DMS153 treated with DMSO at 0.1 percent for 48 hours (cell line): ENCODE data around the gene MMADHC.

Experiments
- DNase-seq: peaks from one replicate; lab custom pipeline; 2025; ENCODE audit not compliant: unreplicated experiment; lab: John Stamatoyannopoulos, UW

MMADHC gene

DNA sequence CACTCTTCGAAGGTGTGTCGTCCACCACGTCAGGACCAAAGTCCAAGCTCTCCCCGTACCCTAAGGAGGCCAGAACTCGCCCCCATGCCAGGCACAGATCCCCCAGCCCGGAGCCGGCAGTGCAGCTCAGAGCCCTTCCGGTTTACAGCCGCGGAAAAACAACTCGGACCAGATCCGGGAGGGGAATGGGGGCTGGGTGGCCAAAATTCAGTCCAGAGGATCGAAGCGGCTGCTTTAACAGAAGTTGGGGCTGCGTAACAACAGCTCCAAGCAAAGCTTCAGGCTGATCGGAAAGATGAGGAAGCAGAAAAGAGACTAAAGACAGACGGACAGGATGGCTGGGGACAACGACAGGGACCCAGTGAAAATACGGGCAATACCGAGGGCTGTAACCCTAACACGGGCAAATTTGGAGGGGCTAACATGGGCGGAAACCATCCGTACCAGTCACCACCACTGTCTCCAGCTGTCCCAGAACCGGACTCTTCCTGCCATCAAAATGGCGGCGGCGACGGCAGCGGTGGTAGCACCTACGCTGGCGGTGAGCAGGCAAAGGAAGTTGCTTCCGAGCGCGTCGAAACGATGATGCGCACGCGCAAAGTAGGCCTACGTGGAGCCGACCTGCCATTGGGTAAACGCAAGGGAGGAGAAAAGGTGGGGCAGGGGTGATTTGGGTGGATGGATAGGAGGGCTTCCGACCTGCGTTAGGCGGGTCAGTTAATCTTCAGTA lies at the start of gene MMADHC:
Gene MMADHC (minus strand): TSS at position 556 of the 730 bp plus-strand sequence. CDS start 678 bp downstream, outside the sequence.
- DNase-seq = peak; percentile 91

DNA sequence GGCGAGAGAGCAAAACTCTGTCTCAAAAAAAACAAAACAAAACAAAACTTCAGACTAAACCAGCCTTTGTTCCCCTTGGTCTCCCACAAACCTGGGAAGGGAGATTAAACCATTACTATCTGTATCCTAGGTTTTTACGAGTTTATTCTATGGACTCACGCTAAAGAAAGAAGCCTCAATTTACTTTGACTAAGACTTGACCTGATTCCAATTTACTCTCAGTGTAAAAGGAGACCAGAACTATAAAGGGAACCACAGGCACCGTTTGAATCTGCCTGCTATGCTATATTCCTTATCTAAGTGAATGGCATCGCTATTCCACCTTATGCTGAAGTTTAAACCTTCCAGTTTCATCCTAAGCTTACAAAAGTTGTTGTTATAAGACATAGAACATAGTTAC lies 46.5 kb upstream of the MMADHC start:
- no peak for DNase-seq

DNA sequence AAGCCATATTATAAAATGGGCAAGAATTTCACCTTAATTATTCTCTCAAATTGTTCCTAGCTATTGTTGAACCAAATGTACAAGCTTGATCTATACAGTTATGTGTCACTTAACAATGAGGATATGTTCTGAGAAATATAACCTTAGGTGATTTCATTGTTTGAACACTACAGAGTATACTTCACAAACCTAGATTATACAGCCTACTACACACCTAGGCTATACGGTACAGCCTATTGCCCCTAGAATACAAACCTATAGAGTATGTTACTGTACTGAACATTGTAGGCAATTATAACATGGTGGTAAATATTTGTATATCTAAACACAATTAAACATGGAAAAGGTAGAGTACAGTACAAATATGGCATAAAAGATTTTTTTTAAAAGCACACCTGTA lies 42.9 kb upstream of the MMADHC start:
- no peak for DNase-seq

DNA sequence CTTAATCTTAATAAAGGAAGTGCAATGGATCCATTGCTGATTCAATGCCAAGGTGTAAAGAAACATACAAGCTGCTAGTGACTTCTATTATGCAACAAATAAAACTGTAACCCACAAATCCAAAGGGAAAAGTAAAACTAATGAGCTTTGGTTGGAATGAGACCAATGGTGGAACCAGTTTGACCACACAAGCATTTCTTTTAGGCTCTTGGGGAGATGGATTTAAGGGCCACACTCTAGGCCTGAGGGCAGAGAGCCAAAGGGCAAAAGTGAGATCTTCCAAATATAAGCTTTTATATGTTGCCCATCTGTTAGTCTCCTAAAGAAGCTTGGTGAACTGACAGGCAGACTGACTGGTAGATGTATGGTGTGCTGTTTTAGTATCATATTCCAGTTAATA lies 41.5 kb upstream of the MMADHC start:
- DNase-seq = no peak

DNA sequence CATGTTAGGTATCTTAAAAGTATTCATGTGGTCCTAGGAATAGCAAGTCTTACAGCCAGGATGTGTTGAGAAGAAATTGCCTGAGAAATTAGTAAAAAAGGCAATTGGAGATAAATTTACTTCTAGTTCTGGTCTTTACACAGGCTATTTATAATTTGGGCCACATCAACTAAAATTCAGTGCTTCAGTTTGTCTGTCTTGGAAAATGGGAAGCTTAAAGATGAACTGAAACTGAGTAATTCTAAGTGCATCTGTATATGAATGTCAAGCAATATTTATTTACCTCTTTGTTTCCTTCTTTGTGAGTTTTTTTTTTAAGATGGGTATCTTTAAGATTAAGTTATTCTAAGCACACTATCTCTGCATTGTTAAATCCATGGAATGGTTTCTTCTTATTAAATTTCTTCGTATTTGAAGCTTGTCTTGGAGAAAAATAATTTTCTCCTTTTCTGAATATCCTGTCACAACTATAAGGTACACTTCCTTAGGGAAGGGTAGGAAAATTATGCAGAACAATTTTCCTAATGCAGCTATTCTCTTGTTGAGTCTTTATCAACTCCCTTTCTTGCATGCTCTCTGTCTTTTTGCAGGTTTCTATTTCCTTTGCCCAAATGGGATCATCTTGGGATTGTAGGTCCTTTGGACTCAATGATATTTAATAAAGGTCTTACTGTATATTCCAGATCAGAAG lies 39.7 kb upstream of the MMADHC start:
- no peak for DNase-seq

DNA sequence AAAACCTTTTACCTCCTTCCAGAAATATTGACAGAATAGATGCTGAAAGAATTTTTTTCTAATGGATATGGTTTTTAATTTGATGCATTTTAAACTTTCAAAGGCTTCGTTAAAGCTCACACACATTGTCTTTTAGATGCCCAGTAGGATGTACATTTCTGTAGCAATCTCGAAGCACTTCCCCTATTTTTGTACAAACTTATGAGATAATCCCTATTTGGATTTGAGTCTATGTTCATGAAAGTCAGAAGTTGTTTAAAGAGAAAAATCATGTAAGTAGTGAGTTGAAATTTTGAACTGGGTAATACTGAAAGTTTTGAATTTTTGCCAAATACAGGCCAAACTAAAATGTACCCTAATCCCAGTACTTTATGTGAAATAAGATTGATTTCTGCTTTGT lies 38.1 kb upstream of the MMADHC start:
- DNase-seq = no peak

DNA sequence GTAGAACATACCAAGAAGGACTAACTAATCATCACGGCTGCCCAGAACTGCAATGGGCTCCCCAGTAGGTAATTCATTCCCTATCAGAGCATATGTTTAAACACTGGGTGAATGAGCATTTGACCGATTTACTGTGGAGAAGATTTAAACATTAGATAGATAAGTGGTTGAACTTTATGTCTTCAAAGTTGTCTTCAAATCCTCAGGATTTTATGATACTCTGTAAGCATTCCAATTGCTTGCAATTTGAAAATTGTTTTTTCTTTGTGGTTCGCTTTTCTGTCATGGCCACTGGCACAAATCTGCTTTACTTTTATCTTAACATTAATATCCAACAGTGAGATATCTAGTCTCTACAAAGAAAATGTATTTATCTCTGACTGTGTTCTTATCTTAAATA lies 37.7 kb upstream of the MMADHC start:
- no peak for DNase-seq

DNA sequence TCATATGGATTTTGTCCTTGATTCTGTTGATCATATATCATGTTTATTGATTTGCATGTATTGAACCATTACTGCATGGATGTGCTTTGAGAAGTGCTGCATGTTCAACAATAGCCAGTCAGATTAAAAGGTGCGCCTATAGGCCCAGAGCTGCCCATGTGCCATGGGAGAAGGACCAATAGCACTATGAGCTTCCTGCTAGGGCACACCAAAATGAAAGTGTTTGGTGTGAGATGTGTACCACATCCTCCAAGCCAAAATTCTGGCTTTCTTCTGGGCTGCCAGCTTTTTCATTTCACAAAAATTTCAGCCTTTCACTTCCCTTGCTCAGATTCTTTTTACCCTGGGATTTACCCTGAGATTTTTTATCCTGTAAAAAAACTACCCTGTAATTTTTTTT lies 34.8 kb upstream of the MMADHC start:
- DNase-seq = no peak

DNA sequence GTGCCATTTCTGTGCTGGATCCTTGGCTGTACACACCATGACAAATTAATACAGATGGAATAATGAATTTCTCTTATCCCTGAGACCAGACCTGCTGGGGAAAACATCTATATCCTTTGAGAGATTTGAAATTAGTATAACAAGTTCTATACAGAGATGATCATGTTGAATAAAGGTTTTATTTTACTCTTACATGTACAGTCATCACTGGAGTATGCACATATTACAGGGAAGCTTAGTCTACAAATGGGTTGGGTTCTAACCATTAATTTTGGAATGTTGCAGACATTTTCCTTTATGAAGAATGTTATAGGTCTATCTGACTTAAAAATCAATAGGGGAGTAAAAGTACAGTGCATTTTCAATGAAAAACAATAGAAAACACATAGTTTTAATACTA lies 29.9 kb upstream of the MMADHC start:
- no peak for DNase-seq

DNA sequence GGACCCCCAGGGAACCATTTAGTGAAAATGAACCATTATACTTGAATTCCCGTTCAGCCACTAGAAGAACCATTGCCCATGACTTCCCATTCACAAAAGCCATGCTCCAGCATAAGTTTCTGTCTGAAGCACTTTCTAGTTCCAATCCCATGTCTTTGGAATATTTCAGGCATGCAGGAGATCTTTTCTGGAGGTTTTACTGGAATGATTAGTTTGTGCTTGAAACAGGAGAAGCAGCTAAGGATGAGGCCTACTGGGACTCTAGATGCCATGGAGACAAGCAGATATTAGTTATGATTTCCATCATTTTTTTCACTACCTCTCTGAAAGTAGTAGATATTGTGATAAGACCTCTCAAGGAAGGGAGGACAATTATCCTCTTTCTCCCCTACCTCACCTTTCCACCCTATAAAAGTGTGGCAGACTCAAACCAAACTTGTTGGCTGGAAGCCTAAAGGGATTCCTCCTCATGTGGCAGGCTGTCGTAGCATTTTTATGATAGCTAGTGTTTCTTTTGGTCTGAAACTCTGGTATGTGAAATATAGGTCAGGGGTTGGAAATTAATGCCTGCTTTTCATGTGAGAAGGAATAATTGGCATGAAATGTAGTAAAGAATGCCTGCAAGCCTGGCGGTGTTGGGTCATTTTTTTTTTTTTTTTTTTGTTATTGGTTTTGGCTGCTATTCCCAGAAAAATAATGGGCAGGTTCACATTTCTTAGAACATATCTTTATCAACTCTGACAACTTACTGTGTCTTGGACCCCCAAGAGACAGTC lies 29.3 kb upstream of the MMADHC start:
- no peak for DNase-seq

DNA sequence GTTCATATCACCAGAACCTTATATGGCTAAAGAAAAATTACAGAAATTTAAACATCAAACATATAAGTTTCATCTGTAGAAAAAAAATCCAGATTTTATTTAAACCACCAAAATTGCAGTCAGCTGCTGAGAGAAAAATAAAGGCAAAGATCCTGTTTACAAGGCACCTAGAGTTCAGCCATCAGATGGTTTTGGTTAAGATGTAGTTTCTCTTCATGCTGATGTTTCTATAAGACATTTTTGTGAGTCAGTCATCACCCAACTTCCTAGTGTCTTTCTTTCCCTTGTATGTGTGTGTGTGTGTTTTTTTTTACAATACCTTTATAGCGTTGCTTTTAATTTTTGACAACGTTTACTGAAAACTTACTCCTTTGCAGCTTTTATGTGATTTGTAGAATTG lies 26.1 kb upstream of the MMADHC start:
- no peak for DNase-seq

DNA sequence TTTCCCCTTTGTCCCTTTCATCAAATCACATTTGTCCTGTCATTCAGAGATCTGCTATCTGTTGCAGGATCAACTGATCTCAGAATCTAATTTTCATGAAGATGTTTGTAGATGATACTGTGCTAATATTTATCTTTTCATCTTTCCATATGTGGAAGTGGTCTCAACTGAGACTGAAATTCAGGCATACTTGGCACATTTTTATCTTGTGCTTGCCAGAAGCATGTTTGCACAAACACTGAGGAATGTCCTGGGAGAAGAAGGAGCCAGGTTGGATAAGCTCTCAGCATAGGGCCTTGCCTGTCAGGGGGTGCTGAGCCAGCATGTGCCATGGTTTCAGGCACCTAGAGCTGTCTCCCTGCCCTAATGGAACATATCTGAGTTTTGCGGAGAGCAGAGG lies 24.5 kb upstream of the MMADHC start:
- no peak for DNase-seq

DNA sequence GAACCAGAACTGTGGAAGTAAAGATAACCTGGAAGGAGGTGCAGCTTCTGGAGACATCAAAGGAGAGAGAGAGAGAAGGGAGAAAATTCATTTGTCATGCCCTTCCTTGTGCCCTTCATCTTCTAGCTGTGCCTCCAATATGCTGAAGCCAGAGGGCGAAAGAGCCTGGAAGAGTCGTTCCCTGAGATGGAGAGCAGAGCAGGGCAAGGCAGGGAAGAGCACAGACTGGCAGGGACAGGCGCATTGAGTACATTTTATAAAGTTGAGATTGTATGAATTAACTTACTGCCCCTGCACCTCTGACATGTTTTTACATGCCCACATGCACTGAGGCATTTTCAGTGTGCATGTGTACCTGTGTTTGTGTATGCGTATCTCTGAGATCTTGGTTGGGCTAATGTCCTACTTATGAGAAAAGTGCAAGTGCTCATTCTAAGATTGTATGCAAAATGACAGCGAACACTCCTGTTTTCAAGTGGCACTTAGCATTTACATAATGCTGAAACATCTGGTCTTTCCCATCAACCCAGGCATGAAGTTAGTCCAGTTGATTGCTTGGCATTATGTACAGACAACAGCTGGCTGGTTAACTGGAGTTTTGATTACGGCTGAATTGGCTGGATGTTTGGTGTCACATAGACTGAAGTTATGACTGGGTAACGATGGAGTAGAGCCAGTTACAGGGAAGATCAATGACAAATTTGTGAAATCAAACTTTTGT lies 23.7 kb upstream of the MMADHC start:
- DNase-seq = no peak

DNA sequence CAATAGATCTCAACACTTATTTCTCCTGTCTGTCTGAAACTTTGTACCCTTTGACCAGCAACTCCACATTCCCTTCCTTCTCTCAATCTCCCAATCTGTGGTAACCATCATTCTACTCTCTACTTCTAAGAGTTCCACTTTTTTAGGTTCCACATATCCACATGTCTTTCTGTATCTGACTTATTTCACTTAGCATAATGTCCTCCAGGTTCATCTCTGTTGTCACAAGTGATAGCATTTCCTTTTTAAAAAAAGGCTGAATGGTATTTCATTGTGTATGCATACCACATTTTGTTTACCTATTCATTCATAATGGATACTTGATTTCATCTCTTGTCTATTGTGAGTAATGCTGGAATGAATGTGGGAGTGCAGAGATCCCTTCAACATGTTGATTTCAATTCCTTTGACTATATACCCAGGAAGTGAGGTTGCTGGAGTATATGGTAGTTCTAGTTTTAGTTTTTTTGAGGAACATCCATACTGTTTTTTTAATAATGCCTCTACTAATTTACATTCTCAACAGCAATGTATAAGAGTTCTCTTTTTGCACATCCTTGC lies 18.8 kb upstream of the MMADHC start:
- no peak for DNase-seq

DNA sequence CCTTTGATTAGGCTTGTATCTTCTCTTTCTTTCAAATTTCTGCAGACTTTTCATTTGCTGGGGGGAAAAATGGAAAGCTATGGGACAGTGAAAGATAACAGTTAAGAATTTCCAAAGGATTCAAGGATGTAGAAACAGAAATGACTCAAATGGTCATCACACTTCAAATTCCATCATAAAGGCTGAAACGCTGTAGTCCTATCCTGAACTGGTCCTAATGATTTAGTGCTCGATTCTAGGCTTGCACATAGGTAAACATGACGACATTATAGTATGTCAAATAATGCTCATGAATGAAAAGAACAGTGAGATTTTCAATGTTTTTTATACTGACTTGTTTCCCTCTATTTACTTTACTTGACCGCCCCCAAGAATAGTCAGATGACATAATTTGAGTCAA lies 15.7 kb upstream of the MMADHC start:
- DNase-seq = no peak

DNA sequence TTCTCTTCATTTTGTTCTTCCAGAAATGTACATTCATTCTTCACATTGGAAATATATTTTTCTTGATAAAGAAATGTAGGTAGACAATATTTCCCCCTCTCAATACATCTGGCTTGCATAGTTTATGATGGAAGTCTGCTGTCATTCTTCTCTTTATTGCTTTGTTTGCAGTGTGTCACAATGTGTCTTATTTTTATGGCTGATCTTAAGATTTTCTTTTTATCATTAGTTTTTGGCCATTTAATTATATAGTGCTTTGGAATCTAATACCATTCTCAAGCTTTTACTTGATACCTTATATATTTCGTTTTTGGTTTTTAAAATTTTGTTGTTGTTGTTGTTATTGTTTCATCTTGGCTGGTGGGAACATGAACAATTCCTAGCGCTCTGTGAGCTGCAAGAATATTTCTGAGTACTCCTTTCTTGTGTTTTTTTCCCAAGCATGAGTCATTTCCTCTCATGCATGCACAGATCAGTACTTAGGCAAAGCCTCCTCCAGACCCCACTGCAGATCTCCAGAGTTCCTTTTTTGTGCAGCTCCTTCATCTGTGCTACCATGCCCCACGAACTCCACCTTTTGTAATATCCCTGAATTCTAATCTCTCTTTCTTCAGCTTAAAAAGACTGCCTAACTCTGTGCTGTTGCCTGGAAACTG lies 13.7 kb upstream of the MMADHC start:
- no peak for DNase-seq

DNA sequence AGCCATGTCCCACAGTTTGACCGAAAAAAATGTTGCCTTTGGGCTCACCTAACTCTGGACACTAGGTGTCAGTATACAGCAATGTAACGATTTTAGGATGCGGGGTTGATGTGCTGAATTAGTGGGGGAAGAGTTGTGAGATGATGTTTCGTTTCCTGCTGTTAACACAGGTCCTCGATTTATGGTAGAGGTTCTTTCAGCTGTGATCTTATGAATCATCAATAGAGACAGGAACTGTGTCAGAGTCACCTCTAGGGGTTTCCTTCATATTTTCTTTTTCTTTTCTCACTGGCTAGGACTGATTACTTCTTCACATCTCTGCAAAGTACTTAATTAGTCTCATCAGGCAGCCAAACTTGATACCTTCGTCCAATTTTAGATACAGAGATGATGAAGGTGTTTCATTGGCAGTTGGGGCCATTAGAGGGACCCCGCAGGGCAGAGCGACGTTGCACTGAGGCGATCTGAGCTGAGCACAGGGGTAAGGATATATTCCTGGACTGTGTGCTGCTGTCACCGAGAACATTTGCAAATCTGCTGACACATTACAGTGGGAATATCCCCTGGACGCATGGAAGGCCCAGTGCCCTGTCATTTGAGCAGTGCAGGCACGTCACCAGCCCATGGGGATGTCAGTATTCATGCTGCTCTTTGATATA lies 10.2 kb upstream of the MMADHC start:
- peak; percentile 87 for DNase-seq

DNA sequence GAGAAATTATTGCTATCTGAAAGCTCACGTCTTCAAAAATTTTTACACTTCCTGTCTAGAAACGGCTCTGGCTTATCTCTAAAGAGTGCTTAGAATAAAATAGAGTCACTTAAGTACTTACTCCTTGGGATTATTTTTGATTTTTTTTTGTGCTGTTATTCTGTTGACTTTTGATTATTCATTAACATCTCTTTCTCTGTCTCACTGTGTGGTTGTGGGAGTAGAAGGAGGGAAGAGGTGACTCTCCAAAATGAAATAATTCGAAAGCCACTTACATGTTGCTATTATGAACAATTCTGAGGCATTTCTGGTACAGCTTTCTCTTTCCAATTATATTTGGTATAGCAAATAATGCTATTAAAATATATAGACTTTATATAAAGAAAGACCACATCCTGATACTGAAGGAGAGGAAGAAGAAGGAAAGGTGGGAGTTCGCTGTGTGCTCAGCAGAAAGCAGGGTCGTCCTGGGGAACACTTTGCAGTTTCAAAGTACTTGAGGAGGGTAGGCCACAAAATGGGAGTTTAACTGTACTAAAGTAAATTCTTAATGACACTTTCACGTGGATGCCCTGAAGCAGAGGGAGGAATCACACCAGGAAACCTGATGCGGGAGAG lies 9.6 kb upstream of the MMADHC start:
- no peak for DNase-seq

DNA sequence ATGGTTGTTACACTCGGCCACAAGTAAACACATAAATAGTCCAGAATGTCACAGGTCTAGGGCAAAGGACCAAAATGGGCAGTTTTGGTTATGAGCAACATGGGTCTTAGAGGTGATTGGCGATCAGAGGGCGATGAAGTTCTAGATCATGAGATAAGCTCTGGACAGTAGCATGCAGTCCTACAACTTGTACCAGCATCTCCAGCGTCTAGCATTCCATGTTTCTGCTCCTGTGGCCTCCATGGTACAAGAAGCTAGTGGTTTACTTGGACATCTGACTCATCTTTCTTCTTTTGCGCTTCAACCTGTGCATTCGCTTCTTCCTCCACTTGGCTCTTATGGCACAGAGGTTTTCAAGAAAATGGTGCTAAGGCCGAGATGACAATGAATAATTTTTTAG lies 8.9 kb upstream of the MMADHC start:
- DNase-seq = no peak
